ENCODE measurements around the gene ITPK1.

- TF ChIP-seq FOXP2 (optimal IDR thresholded peaks at IDR 0.05; ENCODE audit: borderline replicate concordance, extremely low read depth, extremely low read length, insufficient read depth) (no peak), REST (IDR thresholded peaks at IDR 0.05; ENCODE audit: insufficient read depth in 1 of 2, low read depth in 2 of 2, low read length in 2 of 2) (no peak), TAF1 (IDR thresholded peaks at IDR 0.05; ENCODE audit: borderline replicate concordance, insufficient read depth, low read length) (no peak), POLR2AphosphoS5 (IDR thresholded peaks at IDR 0.05; ENCODE audit: low read depth, low read length) (no peak), SIN3A (IDR thresholded peaks at IDR 0.05; ENCODE audit: borderline replicate concordance, insufficient read depth, low read length) (no peak)
Measured at GRCh38 chr14:93122826-93123225, 7.1 kb upstream of the ITPK1 start.

Measured in PFSK-1 (cell line).